HG02798 (cell line): ENCODE measurements around the gene ZFYVE21.

Experiments
- ATAC-seq: cut with Tn5 transposase; IDR thresholded peaks from one replicate; pipeline ENCODE4 v1.9.1; 2021; ENCODE audit warnings: mild to moderate bottlenecking; ENCODE audit not compliant: unreplicated experiment, poor library complexity

ZFYVE21 gene

DNA sequence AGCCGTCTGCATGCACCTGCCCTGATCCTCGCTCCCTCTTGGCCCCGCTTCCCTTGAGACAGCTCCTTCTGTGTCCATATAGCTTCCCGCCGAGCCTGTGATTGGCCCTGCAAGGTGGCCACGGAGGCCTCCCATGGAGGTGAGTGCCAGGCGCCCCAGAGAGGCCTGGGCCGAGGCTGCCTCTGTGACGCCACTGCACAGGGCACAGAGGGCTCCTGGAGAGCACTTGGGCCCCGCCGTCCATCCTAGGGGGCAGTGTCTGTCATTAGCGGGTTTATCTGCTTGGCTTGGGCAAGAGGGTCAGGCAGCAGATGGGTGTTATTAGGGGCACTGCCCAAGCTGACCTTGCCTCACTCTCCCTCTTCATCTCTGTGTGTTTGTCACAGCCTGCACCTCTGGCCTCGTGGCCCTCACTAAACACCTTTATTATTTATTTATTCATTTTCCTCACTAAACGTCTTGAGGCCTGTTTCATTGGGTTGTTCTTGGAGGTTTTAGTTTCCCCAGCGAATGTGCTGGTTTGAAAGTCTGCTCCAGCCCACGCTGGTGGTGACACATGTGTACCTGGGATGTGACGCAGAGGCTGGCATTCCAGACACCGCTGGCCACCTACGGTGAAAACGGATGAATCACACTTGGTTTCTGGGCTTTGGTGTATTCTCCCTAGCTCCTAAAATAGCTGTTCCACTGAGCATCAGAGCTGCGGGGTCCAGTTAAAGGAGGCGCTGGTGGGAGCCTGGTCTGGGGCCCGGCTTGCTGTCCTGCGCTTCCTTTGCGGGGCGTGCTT lies 5.9 kb downstream of the ZFYVE21 start:
- ATAC-seq, result no peak

DNA sequence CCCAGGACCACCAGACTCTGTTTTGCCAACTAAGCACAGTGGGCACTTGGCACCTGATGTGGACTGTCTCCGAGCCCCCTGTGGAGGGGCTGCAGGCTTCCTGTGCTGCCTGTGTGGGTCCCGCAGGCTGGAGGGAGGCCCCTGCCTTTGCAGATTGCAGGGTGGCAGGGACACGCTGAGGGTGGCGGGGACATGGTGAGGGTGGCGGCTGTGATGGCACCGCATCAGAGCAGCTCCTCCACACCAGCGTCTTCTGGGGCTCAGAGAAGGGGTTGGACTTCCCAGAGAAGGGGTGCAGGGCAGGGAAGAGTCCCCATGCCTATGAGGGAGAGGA lies 8.1 kb downstream of the ZFYVE21 start:
- no peak for ATAC-seq

DNA sequence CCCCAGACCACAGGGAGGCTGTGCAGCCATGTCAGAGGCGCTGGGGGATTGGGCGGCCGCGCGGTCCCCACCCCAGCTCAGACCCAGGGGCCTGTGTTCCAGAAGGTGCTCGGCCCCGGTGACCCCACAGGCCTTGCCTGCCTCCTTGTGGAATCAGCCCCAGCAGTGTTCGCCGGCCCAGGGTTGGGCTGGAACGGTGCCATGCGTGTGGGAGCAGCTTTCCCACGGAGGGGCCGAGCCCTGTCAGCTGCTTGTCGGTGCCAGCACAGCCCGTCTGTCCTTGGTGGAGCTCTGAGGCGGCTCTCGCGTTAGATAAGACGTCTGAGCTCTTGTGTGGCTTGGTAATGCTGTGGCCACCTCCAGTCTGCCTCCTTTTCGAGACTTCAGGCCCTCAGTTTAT lies 8.5 kb downstream of the ZFYVE21 start:
- no peak for ATAC-seq

DNA sequence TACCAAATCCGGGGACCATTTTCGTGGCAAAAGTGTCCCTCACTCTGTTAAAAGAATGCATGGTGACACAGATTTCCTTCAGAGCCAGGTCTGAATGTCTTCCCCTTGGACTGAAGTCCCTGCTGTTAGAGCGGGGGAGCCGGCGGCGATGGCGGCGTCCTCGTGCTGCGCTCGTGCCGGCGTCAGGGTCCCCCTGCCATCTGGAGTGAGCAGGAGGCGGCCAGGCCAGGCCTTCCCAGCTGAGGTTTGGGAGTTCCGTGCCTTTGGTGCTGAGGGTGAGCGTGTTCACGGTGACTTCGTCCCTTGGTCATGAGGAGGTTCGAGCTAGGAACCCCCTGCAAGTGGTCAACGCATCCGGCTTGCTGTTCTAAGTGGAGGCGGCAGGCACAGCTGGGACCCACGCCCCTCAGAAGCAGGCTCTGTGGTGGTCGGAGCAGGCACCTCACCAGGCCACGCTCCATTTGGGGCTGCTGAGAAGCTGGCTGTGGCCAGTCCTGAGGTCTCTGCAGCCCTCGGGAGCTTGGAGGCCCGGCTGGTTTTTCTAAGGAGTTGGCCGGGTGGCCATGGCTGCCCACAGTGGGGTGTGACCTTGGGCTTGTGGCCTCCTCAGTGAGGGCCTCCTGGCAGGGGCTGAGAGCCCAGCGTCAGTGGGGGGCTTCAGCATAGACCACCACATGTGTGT lies 9.5 kb downstream of the ZFYVE21 start:
- ATAC-seq, result no peak

DNA sequence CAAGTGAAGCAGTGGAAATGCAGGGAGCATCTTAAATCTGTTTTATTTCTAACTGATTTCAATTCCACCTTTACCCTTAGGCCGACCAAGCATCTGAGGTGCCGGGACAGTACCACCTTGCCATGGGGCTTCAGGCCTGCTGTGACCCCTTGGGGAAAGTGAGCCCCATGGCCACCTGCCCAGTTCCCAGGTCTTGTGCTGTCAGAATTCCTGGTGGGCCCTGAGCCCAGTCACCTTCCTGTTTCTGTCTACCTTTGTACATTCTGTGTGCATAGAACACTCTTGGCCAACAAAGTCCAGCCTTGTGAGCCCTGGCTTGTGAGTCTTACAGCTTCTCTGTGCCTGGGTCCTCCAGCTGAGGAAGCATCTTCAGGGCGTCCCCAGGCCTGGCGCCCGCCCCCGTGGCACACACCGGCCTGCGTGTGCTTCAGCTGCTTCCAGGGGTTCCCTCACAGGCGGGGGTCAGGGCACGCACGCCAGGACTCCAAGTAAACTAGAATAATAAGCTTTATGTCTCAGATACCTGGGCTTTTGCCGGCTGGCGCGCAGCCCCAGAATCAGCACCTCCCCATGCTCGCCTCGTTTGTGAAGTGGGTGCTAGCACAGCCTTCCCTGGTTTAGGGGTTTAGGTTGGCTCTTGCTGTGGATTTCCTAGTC lies 10.3 kb downstream of the ZFYVE21 start:
- no peak for ATAC-seq

DNA sequence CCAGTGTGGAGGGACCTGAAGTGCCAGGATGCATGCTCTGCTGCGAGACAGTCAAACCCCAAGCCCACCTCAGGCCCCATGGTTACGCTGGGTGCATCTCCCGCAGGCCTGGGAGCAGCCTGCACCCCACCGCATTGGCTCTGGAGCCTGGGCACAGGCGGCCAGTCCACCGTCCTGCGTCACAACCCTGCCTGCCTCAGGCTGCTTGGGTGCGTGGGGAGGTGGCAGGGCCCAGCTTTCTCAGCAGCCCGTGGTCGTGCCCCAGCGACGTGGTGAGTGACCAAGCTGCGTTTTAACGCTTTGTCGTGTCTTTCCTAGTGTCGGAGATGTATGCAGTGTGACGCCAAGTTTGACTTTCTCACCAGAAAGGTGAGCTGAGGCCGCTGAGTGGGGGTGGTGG lies 10.9 kb downstream of the ZFYVE21 start:
- ATAC-seq, result no peak

DNA sequence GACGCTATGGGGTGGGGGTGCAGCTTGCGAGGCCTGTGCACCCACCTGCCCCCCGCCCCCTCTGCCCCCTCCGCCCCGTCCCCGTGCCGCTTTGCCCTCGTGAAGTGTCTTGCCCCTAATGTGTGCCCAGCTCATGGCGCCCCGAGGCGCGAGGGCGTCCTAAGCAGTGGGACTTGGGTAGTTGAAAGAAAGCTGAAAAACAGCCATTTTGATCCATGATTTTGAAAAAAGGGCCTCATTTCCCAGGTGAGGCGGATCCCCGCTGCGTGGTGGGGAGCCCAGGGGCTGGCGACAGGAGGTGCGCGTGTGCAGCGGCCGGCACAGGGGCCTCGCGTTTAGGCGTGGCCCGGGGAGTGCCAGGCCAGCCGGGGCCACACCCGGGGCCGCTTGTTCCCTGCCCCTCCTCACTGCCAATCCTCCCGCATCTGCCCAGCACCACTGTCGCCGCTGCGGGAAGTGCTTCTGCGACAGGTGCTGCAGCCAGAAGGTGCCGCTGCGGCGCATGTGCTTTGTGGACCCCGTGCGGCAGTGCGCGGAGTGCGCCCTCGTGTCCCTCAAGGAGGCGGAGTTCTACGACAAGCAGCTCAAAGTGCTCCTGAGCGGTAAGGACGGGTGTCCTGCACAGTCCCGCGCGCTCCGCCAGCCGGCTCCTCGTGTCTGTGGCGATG lies 11.8 kb downstream of the ZFYVE21 start:
- ATAC-seq, result no peak

DNA sequence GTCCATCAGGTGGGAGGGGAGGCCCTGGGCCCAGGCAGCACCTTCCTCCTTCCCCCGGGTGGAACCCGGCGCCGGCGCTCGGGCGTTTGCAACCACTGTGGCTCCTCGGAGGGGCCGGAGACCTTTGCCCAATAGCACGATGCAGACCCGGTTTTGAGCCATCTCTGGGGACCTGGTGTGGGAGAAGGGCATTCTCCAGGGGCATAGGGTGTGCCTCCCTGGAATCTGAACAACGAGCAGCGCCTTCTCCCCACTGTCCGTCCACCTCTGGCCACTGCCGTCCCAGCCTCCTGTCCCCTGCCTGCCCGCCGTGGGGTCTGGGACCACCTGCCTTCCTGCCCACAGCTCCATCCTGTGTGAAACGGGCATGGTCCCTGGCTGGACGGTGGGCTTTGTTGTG lies 12.5 kb downstream of the ZFYVE21 start:
- ATAC-seq, result no peak

DNA sequence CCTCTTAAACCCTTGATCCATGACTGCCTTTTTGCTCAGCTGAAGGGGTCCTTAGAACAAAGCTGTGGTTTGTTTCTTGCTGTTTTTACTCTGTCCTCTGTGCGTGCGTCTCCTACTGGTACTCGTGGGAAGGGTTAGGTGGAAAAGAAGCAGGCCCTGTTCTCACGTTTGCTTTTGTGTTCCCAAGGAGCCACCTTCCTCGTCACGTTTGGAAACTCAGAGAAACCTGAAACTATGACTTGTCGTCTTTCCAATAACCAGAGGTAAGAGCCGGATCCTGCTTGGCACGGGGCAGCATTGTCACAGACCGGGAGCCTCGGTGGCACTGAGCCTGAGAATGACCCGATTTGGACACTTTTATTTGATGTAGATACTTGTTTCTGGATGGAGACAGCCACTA lies 13.1 kb downstream of the ZFYVE21 start:
- ATAC-seq, result no peak

DNA sequence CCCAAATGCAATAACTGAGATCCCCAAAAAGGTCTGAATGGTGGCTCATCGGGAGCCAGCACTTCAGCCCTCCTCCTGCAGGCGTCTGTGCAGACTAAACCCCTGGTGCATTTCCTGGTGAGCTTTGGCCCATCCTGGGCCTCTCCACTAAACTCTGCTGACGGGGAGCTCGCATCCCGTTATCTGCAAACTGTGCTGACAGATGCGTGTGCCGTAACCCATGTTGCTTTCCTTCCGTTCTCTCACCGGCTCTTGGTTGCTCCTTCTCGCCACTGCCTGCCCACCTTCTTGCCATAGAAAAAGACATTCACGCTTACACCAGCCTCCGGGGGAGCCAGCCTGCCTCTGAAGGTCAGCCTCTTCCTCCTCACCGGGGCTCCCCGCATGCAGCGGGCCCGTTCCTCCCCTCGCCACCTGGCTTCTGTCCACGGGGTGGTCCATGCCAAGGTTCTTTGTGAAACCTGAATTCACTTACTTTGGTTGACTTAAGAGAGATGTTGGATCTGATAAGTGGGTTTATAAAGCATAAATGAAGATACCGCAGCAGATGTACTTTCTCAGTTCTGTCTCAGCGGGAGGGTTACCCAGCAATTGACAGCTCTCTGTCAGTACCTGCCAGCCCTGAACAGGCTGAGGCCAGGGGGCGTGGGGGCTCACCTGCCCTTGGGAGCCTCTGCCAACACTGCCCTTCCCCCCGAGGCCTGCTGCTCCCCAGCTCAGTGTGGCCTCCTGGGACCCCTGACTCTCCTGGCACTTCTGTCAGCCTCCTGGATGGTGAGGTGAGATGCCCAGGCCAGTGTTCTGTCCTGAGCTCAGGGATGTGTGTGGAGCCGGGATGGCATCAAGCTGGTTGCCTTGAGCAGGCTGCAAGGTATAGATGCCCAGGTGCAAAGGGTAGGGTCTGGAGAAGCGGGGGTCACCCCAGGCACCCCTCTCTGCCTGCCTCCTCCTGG lies 14.2 kb downstream of the ZFYVE21 start:
- no peak for ATAC-seq

DNA sequence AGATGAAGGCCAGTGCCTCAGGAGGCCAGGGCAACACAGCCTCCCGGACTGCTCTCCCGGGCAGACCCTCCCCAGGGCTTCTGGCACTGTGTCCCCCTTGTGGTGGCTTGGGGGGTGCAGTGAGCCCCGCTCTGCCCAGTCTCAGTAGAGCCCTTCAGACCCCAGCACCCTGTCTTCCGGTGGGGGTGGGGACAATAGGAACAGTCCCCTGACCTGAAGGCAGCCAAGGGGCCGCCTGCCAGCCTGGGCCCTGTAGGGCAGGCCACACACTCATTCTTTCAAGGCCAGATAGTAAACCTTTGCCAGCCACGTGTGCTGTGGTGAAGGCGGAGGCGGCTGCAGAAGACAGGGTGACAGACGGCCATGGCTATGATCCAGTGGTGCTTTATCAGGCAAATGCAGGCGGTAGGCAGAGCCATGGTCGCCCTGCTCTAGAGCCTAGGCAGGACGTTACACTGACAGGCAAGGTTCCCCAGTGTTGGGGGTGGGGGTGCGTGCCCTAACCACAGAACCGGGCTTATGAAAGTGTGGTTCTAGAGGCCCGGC lies 15.0 kb downstream of the ZFYVE21 start:
- ATAC-seq, result no peak

DNA sequence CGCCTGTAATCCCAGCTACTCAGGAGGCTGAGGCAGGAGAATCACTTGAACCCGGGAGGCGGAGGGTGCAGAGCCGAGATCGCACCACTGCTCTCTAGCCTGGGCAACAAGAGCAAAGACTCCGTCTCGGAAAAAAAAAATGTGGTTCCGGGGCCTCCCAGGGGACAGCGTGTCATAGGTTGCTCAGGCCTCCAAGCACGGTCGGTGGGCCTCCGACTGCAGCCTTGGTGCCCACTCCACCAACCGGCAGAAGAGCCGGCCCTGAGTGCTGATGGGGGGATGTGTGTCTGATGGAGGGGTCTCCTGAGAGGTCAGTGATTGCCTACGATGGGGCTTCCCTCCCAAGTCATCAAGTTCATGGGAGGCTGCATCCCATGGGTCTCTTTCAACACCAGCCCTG lies 15.9 kb downstream of the ZFYVE21 start:
- no peak for ATAC-seq

DNA sequence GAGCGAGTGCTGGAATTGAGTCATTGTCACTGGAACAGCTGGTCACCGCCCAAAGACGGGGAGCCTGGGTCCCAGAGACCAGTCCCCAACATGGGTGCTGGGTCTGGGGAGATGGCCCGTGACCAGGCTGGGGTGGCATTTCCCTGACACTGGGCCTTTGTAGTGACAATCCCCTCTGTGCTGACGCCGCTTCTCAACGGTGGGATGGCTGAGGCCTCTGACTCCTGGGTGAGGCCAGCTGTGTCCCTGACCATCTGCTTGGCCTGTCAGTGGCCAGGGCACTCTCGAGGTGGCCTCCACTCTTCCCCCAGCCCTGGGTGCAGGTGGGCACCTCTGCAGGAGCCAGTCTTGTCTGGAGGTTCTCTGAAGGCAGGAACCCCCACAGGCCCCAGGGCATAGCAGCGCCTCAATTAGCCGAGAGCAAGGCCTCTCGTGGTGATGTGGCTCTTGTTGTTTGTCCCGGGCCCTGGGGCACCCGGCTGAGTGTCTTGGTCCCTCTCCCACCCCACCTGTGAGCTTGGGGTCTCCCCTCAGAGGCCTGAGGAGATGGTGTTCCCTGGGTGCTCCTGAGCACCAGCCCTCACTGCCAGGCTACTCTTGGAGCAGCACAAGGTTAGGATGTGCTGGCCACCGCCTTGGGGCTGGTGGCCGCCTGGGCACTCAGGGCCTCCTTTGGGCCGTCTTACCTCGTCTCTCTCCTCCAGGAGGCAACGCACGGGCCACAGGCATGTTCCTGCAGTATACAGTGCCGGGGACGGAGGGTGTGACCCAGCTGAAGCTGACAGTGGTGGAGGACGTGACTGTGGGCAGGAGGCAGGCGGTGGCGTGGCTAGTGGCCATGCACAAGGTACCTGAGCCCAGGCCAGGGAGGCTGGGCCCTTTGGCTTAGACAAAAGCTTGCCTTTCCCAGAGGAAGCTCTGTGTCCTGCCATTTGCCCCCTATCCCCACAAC lies 16.6 kb downstream of the ZFYVE21 start:
- no peak for ATAC-seq

DNA sequence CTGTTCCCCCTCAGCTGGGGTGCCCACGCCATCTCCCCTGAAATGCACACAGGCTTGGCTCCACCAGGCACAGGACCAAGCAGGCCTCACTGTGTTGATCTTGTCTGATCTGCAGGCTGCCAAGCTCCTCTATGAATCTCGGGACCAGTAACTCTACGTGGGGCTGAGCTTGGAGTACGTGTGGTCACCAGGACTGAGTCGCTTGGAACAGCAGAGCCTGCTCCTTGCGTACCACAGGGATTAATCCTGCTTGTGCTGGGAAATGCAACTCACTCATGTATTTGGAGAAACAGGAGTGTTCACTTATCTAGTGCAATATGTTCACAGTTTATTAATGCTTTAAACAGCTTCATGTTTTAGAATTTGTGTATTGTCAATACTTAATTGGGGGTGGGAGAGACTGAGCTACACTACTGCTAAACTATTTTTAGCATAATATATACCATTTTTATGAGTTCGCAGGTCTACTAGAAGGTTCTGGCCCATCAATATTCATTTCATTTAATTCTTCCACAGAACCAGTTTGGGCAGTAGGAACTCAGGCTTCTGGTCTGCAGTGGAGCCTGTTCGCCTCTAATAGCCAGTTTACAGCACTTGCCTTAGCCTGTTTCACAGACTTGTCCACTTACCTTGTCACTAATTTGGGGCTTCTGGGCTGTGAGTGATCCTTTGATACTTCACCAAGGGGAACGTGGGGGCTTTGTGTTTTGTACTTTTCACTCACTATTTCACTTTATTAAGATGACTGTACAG lies 17.4 kb downstream of the ZFYVE21 start:
- no peak for ATAC-seq

DNA sequence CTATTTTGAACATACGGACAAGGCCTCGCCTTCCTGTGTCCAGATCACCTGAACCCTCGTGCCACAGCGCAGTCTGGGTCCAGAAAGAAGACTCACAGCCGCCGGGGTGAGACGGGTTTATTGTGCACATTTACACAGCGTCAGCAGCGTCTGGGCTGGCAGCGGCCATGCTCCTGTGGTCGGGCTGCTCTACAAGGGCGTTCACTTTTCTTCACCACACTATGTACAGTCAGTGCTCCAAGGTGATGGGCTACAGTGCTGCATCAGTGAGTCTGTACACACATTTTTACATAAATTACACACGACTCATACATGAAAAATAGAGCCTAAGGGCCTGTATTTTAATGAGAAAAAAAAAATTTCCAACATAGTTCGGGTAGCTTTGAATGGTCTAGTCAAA lies 18.0 kb downstream of the ZFYVE21 start:
- ATAC-seq, result no peak

DNA sequence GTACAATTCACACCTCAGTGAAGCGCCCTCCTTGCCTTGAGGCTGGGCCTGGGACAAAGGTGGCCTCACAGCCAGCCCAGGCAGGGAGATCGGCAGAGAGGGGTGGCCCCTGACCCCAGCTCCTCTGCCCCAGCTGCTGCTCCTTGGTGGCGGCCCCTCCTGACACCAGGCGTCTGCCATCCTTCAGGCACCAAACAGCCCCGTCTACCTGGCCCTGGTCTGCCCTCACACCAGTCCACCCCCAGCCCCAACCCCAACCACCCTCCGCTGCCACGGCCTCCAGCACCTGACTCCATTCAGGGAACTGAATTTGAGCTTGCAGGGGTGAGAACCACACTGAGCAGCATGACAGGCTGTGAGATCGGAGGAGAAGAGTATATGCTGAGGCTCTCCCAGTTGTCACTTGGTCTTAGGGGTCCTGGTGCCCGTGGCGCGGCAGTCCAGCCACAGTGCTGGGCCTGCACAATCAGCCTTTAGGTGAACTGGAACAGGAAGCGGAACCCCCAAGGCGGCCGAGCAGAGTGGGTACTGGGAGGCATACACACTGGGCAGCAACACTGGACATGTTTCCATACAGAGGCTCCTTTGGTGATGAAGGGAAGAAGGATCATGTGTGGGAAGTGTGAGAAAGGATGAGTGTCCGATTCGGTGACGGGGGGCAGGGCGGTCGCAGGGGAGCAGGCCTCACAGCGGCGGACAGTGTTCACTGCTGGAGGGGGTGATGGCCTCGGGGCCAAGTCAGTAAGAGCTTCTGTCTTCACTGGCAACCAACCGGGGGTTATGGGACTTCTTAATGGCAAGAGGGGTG lies 18.7 kb downstream of the ZFYVE21 start:
- ATAC-seq, result no peak

DNA sequence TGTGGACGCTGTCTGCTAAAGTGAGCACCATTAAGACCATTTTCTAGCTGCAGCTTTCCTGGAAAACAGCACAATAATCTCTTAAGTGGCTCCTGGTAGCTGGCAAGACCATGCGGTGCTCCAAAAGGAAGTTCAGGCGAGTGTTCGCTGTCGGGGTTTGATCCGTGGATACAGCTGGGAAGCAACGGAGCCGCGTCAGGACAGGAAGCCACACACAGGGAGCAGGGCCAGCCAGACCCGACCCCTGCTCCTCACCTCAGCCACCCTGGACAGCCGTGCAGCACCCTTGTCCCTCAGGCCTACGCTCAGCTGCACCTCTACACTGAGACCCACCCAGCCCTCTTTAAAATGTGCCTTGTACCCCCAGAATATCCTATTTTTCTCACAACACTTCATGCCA lies 19.4 kb downstream of the ZFYVE21 start:
- ATAC-seq, result no peak
